Sigmoid colon (tissue), 4 donors: ENCODE data around the gene CLPTM1.
"Not testable (repeated sequence)": the region's sequence is repeated elsewhere in the genome, so short reads cannot be mapped to it uniquely, and the experiment has no call there.

Experiments used
- EP300 ChIP-seq, 4 donors: sonication (generic); formaldehyde crosslinking; IDR thresholded peaks; one replicate each; pipeline ENCODE4 v1.6.1; 2017; ENCODE audit warnings: antibody characterized with exemption in 4 of 4
- POLR2AphosphoS5 ChIP-seq, 4 donors: sonication (generic); formaldehyde crosslinking; IDR thresholded peaks; one replicate each; pipeline ENCODE4 v1.6.1; 2017; ENCODE audit warnings: antibody characterized with exemption in 4 of 4

DNA sequence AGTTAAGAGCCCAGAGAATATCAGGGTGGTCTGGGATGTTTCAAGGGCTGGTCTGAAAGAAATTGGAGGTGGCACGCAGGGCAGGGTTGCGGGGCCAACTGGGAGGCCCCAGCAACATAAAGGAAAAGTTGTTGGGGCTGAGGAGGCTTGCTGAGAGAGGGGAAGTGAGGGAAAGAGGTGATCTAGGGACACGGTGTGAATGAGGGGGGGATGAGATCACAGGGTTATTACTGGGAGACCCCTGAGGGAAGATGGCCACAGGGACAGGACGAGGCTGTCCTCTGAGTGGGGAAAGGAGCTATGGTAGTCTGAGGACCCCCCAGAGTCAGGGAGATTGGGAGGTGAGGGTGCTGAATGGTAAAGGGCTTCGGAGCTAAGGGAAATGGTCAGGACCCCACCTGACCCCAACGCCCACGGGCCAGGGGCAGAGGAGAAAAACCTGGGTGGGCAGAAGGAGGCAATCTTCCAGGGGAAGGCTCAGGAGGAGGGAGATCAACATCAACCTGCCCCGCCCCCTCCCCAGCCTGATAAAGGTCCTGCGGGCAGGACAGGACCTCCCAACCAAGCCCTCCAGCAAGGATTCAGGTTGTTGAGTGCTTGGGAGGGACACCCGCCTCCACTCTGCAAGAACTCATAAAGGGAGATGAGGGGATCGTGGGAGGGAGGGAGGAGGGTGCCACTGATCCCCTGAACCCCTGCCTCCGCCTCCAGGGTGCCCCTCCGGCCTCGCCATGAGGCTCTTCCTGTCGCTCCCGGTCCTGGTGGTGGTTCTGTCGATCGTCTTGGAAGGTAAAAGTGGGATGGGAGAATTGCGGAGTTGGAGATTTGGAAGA lies 28.7 kb upstream of the CLPTM1 start:
- TF ChIP-seq POLR2AphosphoS5, EP300 (IDR thresholded peaks at IDR 0.05): not testable (repeated sequence)
